Activated gamma-delta T cell treated with anti-CD3 and anti-CD28 coated beads, Interleukin-2, amount 50 U/mL, for 16 hours (primary cell): ENCODE measurements around the gene NUBPL.
"Not testable (repeated sequence)": the region's sequence is repeated elsewhere in the genome, so short reads cannot be mapped to it uniquely, and the experiment has no call there.

Experiments used
- DNase-seq: peaks from one replicate; pipeline ENCODE4 v3.0.0-alpha.2; 2020; ENCODE audit warnings: low read depth

The NUBPL gene

GRCh38 chr14:31578792-31579501 is 17.7 kb downstream of the NUBPL start:
- DNase-seq: no peak

- DNase-seq: no peak
These were observed 19.0 kb downstream of the NUBPL start for GRCh38 chr14:31580234-31580633.

- DNase-seq: no peak
These were observed 21.1 kb downstream of the NUBPL start for GRCh38 chr14:31582286-31582691.

GRCh38 chr14:31582836-31583452 is 21.7 kb downstream of the NUBPL start:
- no peak for DNase-seq

GRCh38 chr14:31590206-31590605 is 29.0 kb downstream of the NUBPL start:
- no peak for DNase-seq

GRCh38 chr14:31592122-31592521 is 30.9 kb downstream of the NUBPL start:
- DNase-seq: no peak

GRCh38 chr14:31592631-31593030 is 31.4 kb downstream of the NUBPL start:
- no peak for DNase-seq

- DNase-seq: no peak
These were observed 35.3 kb downstream of the NUBPL start for GRCh38 chr14:31596342-31597095.

- no peak for DNase-seq
These were observed 44.5 kb downstream of the NUBPL start for GRCh38 chr14:31605702-31606101.

- no peak for DNase-seq
These were observed 50.7 kb downstream of the NUBPL start for GRCh38 chr14:31611778-31612433.

GRCh38 chr14:31613188-31613587 is 52.0 kb downstream of the NUBPL start:
- no peak for DNase-seq

- DNase-seq: not testable (repeated sequence)
These were observed 57.7 kb downstream of the NUBPL start for GRCh38 chr14:31618884-31619283.

GRCh38 chr14:31619440-31619839 is 58.2 kb downstream of the NUBPL start:
- no peak for DNase-seq

GRCh38 chr14:31620898-31621297 is 59.7 kb downstream of the NUBPL start:
- DNase-seq: not testable (repeated sequence)

- no peak for DNase-seq
These were observed 60.9 kb downstream of the NUBPL start for GRCh38 chr14:31622060-31622459.

GRCh38 chr14:31652900-31653299 is 91.7 kb downstream of the NUBPL start:
- DNase-seq: not testable (repeated sequence)

GRCh38 chr14:31657917-31658316 is 96.7 kb downstream of the NUBPL start:
- no peak for DNase-seq

- no peak for DNase-seq
These were observed 98.1 kb downstream of the NUBPL start for GRCh38 chr14:31659278-31659677.

GRCh38 chr14:31660191-31660590 is 99.0 kb downstream of the NUBPL start:
- no peak for DNase-seq

- DNase-seq: no peak
These were observed 99.5 kb downstream of the NUBPL start for GRCh38 chr14:31660728-31661127.

GRCh38 chr14:31668348-31668747 is 107.1 kb downstream of the NUBPL start:
- no peak for DNase-seq

- DNase-seq: no peak
These were observed 111.5 kb downstream of the NUBPL start for GRCh38 chr14:31672709-31673108.

GRCh38 chr14:31677052-31677451 is 115.8 kb downstream of the NUBPL start:
- no peak for DNase-seq
